C4-2B (cell line): ENCODE data around the gene SORCS2.

ENCODE experiments used
- H3K27ac ChIP-seq: fragments of 450-650 bp; 2 replicates; pipeline ENCODE4 v1.5.1; 2017
- ZFX ChIP-seq: fragments of 450-650 bp; IDR thresholded peaks from 2 replicates; pipeline ENCODE4 v1.6.1; 2017
- TF ChIP-seq, protein P1 (sequence below): fragments of 450-650 bp; conservative IDR thresholded peaks from 2 replicates; pipeline ENCODE4 v1.5.1; 2017; ENCODE audit warnings: mild to moderate bottlenecking

SORCS2 gene

DNA sequence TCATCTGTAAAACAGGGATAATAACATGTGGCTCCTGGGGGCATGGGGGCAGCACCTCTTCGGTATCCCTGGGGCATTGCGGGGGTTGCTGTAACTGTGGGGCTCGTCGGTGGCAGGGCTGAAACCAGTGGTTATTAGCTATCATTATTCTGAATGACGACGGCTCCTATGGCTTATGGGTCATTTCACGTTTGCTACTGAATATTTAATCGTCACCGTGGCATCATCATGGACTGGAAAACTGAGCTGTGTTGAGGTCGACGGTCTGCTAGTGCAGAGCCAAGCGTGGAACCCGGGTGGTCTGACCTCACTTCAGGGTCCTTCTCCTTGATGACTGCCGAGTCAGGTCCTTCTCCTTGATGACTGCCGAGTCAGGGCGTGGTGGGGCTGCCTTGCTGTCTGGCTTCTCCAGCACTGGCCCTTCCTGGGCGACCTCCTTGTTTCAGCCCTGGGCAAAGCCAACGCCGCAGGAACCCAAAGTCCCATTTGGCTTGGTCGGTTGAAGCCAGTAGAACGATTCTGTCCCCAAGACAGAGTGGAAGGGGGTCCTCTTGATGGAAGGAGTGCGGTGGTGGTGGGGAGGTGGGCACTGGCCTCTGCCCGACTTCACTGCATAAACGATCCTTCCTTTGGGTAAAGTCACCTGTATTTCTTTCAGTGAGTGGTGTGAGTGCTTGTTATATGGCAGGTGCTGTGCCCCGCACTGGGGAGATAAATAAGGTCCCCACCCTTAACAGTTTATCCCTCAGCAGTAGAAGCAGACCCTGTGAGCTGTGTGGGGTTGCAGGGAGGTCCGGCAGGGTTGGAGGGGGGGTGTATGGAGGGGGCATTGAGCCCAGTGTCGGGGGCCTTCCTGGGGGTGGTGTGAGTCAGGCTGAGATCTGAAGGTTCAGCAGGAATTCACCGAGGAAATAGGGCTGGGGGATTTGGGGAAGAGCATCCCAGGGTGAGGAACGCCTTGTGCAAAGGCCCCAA is 201.6 kb downstream of the SORCS2 start:
- TF ChIP-seq ZFX: no peak
- TF ChIP-seq, protein P1, sequence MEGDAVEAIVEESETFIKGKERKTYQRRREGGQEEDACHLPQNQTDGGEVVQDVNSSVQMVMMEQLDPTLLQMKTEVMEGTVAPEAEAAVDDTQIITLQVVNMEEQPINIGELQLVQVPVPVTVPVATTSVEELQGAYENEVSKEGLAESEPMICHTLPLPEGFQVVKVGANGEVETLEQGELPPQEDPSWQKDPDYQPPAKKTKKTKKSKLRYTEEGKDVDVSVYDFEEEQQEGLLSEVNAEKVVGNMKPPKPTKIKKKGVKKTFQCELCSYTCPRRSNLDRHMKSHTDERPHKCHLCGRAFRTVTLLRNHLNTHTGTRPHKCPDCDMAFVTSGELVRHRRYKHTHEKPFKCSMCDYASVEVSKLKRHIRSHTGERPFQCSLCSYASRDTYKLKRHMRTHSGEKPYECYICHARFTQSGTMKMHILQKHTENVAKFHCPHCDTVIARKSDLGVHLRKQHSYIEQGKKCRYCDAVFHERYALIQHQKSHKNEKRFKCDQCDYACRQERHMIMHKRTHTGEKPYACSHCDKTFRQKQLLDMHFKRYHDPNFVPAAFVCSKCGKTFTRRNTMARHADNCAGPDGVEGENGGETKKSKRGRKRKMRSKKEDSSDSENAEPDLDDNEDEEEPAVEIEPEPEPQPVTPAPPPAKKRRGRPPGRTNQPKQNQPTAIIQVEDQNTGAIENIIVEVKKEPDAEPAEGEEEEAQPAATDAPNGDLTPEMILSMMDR: no peak
- H3K27ac ChIP-seq: no peak overlapping the region

DNA sequence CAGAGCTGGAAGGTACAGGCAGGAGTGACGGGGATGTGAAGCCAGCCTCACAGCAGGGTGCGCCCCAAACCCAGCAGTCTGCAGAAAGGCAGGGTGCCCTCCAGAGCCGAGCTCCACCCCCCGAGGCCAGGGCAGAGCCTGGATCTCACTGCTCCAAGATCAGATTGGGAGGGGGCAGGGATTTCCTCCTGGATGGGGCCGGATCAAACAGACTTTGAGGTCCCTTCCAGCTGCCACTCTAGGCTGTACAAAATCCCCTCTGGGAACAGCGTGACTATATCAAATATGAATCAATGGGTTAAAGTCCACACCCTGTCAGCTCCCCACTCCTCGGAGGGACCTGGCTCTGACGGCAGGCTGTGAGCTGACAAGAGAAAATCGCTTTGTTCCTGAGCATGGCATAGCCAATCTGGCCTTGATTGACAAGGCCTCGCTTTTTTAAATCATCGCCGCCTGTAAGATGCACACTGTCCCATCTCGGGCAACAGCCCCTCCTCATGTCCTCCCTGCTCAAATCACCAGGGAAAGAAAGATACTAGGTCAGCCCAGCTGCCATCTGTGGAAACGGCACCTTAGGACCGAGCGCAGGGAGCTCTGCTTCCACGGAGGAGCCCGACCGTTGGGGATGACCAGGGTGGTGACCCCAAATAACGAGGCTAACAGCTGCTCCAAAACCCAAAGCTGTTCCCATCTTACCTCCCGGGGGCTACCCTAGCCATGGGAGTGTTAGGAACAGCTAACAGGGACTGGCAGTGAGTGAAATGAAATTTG is 202.5 kb downstream of the SORCS2 start:
- H3K27ac ChIP-seq: no peak overlapping the region
- no peak for TF ChIP-seq ZFX

DNA sequence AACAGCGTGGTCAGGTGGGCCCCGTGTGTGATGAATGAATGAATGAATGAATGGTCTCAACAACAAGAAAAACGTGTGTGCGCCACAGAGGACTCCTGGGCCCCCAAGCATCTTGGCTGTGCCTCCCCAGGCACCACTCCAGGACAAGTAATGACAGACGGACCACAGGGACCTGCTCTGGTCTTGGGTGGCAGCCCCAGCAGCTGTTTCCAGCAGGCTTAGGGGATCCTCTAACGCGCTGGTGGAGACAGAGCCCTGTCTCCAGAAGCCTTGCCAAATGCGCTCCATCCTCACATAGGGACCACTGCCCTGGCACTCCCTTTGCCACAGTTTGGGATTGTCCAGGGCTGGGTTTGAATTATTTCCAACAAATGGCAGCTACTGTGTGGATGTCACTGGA is 203.3 kb downstream of the SORCS2 start:
- no peak overlapping the region for H3K27ac ChIP-seq

DNA sequence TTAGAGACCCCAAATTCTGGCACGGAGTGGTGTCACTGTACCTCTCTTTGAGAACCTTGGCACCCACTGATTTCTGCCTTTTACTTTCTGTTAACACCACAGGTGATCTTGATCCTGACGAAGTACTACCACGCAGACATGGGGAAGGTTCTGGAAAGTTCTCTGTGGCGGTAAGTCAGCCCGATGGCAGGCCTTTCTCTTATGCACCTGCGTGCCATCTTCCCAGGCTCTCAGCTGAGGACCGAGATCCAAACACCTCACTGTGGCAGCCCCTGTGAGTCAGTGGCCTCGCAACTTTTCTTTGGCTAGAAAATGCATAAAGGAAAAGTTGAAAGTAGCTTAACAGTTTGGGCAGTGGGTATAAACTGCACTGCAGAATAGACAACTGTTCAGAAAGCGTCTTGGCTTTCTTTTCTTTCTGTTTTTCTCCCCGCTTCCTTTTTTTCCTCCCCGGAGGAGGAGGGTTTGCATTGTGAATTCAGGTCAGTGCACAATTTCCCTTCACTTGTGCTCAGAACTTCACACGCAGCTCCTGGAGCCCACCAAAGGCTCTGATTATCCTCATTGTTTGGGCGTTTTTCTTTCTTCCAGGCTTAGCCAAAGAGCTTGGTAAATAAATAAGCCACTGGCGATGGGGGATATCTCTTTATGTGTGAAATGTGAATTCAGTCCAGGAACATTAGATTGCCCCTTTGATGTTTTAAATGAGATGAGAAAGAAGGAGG is 204.0 kb downstream of the SORCS2 start:
- H3K27ac ChIP-seq: no peak overlapping the region
- no peak for TF ChIP-seq ZFX
- TF ChIP-seq, protein P1: no peak

More for the DNA sequence above, 203.3 kb downstream of the SORCS2 start:
- TF ChIP-seq, protein P1: no peak
- no peak for TF ChIP-seq ZFX

DNA sequence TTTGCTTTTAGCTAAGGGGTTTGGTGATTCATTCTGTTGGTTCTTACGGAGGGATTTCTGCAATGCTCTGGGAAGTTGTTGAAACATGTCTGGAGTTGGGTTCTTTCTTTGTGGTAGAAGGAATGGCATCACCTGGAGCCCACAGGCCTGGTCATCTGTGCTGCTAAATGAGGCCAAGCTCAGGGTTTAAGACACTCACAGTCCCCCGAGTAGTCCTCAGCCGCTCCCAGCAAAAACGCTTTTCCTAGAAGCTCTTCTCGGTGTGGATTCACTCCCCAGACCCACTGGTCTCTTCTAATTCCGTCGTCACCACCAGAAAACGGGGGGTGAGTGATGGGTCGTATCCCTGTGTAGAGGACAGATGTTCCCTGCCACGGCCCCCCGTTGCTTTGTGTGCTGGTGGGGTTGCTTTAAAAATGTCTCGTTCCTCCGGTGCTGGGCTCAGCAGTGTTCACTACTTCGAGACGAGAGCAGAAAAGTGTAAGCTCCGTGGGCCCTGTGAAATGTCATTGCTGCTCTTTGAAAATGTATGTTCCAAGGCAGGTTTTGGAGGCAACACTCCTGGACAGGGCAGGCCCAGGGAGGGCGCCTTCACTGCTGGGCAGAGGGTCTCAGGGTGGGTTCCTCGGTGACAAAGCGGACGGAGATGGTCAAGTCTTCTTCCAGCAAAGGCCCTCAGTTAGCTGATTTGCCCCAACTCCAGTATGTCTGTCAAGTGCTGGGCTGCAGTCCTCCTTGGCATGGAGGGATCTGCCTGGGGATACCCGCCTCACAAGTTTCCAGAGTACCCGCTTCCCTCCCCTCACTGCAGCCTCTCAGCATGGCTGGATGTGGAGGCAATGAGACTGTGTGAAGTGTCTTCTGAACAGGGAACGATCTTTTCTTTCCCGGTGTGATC is 205.1 kb downstream of the SORCS2 start:
- H3K27ac ChIP-seq: no peak overlapping the region
- no peak for TF ChIP-seq ZFX
- TF ChIP-seq, protein P1: no peak

DNA sequence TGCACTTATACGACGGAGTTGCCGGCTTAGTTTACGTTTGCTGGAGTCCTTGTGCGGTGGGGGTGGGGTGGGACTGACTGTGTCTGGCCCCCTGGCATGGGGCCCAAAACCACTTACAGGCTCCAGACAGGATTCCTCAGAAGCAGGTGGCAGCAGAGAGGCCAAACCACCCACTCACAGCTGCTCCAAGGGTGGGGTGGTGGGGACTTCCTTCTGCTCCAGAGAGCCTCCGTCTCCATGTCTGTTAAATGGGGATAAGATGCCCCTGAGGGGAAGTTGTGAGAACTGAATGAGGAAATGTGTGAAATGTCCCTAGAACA is 205.7 kb downstream of the SORCS2 start:
- H3K27ac ChIP-seq: no peak overlapping the region
- TF ChIP-seq, protein P1: no peak
- no peak for TF ChIP-seq ZFX
